Nephron (organoid): ENCODE data around the gene ZNF134.

Source experiments
- H3K27ac Mint-ChIP-seq, 3 experiments: 2 replicates each; pipeline ENCODE4 v1.8.0; 2020; ENCODE audit warnings: mixed read lengths in 3 of 3, mild to moderate bottlenecking in 2 of 3, moderate library complexity in 1 of 3
- H3K27me3 Mint-ChIP-seq: 2 replicates; pipeline ENCODE4 v1.8.0; 2021; ENCODE audit warnings: low read depth, mild to moderate bottlenecking, moderate library complexity, mixed read lengths
- H3K36me3 Mint-ChIP-seq: 2 replicates; pipeline ENCODE4 v1.8.0; 2020; ENCODE audit warnings: low read depth, mixed read lengths
- H3K4me1 Mint-ChIP-seq: 2 replicates; pipeline ENCODE4 v1.8.0; 2020; ENCODE audit warnings: mixed read lengths
- H3K4me3 Mint-ChIP-seq, 3 experiments: 2 replicates each; pipeline ENCODE4 v1.8.0; 2020; ENCODE audit warnings: mild to moderate bottlenecking in 3 of 3, mixed read lengths in 3 of 3, moderate library complexity in 2 of 3
- H3K9me3 Mint-ChIP-seq: 2 replicates; pipeline ENCODE4 v1.8.0; 2020; ENCODE audit warnings: mixed read lengths
- CTCF ChIP-seq, 3 experiments: fragments of 200-600 bp; sonication (generic); IDR thresholded peaks; one replicate each; pipeline ENCODE4 v1.5.0; 2021; ENCODE audit warnings: antibody characterized with exemption in 3 of 3; ENCODE audit not compliant: unreplicated experiment in 3 of 3

ZNF134 gene

DNA sequence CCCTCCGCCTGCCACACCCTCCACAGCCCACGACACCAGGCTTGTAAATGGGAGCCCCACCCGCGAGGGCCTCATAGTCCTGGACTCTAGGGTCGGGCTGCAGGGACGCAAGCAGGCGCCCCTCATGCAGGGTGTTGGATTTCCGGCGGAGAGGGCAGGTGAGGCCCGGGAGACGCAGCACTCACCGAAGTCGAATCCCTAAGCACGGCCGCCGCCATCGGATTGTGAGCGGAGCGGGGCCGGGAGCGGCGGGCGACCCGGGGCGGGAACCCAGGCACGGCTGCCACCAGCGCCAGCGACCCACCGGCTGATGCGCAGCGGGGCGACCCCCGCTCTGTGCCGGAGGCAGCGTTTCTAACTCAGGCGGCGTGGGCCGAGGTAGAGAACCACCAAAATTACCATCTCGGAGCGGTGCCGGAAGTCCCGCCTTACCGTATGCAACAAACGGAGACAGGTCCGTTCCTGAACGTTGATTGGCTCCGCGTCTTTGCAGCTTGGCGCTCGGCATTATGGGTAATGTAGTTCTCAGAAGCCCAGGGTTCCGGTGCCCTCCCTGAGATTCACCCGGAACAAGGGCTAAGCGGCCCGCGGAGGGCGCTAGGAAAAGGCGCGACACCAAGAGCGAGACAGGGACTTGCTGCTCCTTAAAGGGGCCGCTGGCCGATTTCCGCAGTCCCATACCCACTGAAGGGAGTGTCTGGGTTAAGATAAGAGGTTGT lies 35.4 kb upstream of the ZNF134 start, which contains the start of gene ZNF416:
ZNF416 (minus strand) TSS at position 425 of the 719 bp plus-strand sequence; CDS start at position 218, 207 bp downstream.
- Mint-ChIP-seq H3K27ac (peak within 1 kb of the TSS; percentile 68 to 80 (median 77)), H3K4me3 (peak within 1 kb of the TSS; percentile 85 to 92 (median 90)), H3K27me3 (peaks cover 4% of the 10 kb centered on the region), H3K4me1 (peaks cover 13% of the 10 kb centered on the region), H3K36me3 (peaks cover 68% of the 10 kb centered on the region), H3K9me3 (peaks cover 73% of the 10 kb centered on the region)
- peak in 1 of 3 experiments; percentile 22 for TF ChIP-seq CTCF (IDR thresholded peaks at IDR 0.05; ENCODE audit: unreplicated experiment in 3 of 3)

GRCh38 chr19:57583104-57583520 lies 30.9 kb upstream of the ZNF134 start:
- no peak for TF ChIP-seq CTCF (IDR thresholded peaks at IDR 0.05; ENCODE audit: unreplicated experiment in 3 of 3)
- peaks cover 9% of the 10 kb centered on the region for H3K27me3 Mint-ChIP-seq
- peaks cover 66% of the 10 kb centered on the region for H3K9me3 Mint-ChIP-seq
- H3K4me1 Mint-ChIP-seq, result peaks cover 19% of the 10 kb centered on the region
- H3K27ac Mint-ChIP-seq, result no peak overlapping the region
- peaks cover 68% of the 10 kb centered on the region for H3K36me3 Mint-ChIP-seq
- H3K4me3 Mint-ChIP-seq, result peak overlapping the region in 1 of 3 experiments; percentile 96

DNA sequence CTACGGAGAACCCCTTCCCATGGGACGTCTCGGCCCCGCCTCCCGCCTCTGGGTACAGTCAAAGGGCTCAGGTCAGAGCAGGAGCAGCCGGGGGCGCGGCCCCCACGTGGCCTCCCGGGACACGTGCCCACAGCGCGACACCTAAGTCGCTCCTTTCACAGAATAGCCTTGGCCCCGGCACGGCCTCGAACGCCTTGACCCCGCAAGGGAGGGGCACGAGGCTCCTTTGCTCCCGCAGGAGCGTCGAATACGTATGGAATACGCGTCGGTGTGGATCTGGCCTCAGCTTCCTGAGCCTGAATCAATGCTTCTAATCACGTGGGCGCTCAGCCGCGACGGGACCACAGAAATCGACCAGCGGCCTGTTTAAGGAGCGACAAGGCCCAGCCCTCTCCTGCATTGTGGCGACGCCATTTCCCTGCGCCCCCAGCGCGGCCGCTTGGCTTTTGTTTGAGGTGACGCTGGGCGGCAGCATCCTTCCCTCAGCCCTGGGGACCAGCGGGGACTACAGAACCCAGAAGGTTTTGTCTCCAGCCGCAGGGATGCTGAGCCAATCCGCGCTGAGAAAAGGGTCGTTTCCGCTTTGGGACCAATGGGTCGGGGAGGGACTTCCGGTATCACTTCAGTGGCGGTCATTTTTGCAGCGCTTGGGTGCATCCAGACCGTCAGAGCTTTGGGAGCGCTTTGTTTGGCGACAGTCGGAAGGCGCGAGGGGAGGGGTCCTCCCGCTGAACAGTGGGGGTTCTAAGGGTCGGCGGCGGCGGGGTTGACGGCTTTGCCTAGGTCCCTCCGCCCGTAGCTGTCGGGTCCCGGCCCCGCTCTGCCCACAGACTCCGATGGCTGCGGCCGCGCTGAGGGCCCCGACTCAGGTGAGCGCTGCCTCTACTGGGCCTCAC lies 30.3 kb upstream of the ZNF134 start, which contains the start of gene ZIK1:
ZIK1 (plus strand) TSS at position 625 of the 896 bp plus-strand sequence; CDS start at position 837, 212 bp downstream.
- Mint-ChIP-seq H3K4me1 (peaks cover 17% of the 10 kb centered on the region), H3K36me3 (peaks cover 70% of the 10 kb centered on the region), H3K27ac (peak within 1 kb of the TSS; percentile 75 to 85 (median 82)), H3K9me3 (peaks cover 68% of the 10 kb centered on the region), H3K4me3 (peak within 1 kb of the TSS; percentile 95 to 99 (median 96)), H3K27me3 (peaks cover 9% of the 10 kb centered on the region)
- TF ChIP-seq CTCF (IDR thresholded peaks at IDR 0.05; ENCODE audit: unreplicated experiment in 3 of 3), result no peak

DNA sequence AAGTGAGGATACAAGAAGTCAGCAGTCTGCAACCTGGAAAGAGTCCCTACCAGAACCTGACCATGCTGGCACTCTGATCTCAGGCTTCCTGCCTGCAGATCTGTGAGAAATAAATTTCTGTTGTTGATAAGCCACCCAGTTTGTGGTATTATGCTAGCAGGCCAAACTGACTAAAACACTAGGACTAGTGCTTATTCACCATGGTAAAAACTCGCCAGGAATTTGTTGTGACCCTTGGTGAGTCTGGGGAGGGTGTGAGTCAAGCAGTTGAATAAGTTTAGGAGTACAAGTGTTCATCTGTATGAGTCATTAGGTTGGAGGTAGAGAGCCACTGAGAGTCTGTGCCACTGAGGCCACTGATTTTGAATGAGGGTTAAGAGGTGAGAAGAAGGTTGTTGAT lies 26.5 kb upstream of the ZNF134 start:
- peaks cover 80% of the 10 kb centered on the region for H3K9me3 Mint-ChIP-seq
- no peak overlapping the region for H3K4me3 Mint-ChIP-seq
- H3K4me1 Mint-ChIP-seq, result peaks cover 13% of the 10 kb centered on the region
- peaks cover 4% of the 10 kb centered on the region for H3K27me3 Mint-ChIP-seq
- no peak for TF ChIP-seq CTCF (IDR thresholded peaks at IDR 0.05; ENCODE audit: unreplicated experiment in 3 of 3)
- peaks cover 90% of the 10 kb centered on the region for H3K36me3 Mint-ChIP-seq
- H3K27ac Mint-ChIP-seq, result no peak overlapping the region

- H3K27ac Mint-ChIP-seq, result peak overlapping the region; percentile 47 to 68 (median 56)
- TF ChIP-seq CTCF (IDR thresholded peaks at IDR 0.05; ENCODE audit: unreplicated experiment in 3 of 3), result no peak
- H3K4me3 Mint-ChIP-seq, result peak overlapping the region; percentile 87 to 94 (median 93)
- H3K4me1 Mint-ChIP-seq, result peaks cover 5% of the 10 kb centered on the region
- H3K9me3 Mint-ChIP-seq, result peaks cover 62% of the 10 kb centered on the region
- peaks cover 56% of the 10 kb centered on the region for H3K36me3 Mint-ChIP-seq
- H3K27me3 Mint-ChIP-seq, result no peaks in the 10 kb centered on the region
Observed at GRCh38 chr19:57599377-57599760, 14.7 kb upstream of the ZNF134 start.
